Suppressor macrophage (primary cell): ENCODE results near the gene GP5.

Source experiments
- DNase-seq, 4 experiments: peaks; one replicate each; pipeline ENCODE4 v3.0.0-alpha.2; 2020 to 2022

GP5 gene

GRCh38 chr3:194375473-194376240 lies 23.4 kb downstream of the GP5 start:
- peak in 2 of 4 experiments; percentile 19 to 38 for DNase-seq

DNA sequence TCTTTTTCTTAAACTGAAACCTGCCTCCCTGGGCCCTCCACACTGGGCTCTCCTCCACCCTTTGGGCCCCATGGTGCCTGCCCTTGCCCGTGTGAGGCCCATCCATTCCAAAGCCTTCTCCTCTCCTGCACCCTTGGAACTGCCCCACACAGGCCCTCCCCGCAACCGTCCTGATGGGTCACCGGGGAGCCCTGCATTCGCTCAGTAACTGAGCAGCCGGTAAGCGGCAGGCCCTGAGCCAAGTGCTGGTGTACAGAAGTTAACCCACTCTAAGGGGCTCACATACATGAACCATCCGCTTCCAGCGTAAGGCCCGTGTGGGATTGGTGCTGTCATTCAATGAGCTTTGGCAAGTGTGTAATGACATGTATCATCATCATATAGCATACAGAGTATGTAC lies 24.1 kb downstream of the GP5 start:
- DNase-seq, result no peak

GRCh38 chr3:194373899-194374298 lies 25.2 kb downstream of the GP5 start:
- DNase-seq, result no peak

DNA sequence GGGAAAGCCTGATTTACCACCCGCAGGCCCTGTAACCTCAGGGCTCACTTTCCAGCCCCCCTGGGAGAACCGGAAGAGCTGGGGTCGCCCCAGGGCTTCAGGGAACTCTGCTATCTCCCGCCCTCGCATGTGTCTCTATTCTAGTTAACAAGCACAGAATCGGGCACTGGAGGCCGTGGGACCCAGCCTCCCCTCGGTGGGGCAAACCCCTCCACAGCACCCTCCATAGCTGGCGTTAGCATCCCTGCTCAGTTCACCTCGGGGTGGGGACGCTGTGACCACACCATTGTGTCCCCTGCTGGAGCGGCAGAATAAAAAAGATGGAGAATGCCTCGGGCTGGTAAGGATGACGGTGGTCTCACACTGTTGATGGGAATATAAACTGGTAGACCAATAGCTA lies 26.0 kb downstream of the GP5 start:
- DNase-seq, result no peak

GRCh38 chr3:194370753-194371152 lies 28.3 kb downstream of the GP5 start:
- DNase-seq, result no peak

DNA sequence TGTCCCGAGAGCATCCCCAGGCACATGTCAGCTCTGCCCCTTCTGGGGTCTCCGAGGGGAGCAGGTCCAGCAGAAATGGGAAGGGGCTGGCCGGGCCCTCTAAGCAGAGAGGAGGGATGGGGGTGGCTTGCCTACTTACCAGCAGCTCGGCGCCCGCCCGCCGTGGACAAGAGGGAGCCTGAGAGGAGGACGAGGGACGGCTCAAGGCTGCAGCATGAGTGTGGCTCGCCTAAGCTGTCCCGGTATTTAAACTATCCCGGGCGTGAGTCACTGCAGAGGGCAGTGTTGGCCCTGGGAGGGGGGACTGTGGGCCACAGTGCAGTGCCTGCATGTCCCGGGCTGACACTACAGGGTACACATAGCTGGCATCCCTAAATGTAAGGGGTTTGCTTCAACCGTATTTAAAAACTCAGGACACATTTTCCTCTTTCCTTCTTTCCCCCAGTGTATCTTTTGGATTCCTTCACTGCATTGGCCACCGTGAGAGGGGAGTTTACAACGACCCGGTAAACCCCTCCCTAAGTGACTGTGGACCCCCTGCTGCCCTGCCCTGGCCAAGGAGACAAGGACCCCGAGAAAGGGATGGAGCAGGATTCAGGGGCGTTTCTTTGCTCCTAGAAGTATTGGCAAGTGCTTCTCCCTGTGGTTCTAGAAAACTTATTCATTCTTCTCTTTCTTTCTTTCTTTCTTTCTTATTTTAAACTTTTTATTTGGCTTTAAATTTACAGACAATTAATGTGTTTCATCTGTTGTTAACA lies 29.4 kb downstream of the GP5 start, which contains the start of gene LRRC15:
Gene LRRC15 (minus strand): TSS at position 222 of the 758 bp plus-strand sequence. CDS start 8,700 bp downstream, outside the sequence.
- no peak for DNase-seq

DNA sequence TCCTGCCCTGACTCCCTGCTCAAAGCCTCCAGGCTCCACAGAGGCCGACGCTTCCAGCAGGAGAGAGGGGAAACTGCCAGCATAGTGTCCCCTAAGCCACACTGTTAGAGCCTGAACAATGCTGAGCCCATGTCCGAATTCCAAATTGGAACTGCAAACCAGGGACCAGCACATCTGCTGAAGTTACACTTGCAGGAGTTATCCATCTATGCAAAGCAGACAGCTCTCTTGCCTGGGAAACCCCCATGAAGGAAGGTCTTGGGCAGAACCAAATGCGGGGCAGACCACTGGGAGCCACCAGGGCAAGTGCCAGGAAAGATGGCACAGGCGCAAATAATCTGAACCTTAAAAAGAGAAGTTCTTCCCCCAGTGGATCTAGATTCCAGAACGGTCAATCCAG lies 30.1 kb downstream of the GP5 start:
- no peak for DNase-seq

- DNase-seq, result no peak
Observed at GRCh38 chr3:194367992-194368841, 30.8 kb downstream of the GP5 start.

DNA sequence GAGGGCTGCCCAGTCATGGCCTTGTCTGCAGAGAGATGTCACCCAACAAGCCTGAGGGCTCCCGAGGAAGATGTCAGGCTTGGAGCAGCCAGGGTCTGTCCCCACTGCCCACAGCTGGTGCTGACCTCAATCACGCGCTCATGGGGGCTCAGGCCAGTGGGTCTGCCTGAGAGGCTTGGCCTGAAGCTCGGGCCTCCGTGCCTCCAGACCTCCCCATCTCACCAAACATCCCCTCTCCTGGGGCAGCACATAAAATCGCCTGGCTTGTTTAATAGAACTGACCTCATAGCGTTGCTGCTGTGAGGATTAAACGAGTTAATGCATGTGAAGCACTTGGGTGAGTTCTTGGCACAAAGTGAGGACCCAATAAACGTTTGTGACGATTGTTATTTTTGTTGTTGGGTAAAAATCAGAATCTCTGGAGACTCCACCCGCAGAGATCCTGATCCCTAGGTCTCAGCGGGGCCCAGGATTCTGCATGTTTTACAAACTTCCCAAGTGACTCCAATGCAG lies 33.0 kb downstream of the GP5 start:
- no peak for DNase-seq

- no peak for DNase-seq
Observed at GRCh38 chr3:194365526-194365925, 33.5 kb downstream of the GP5 start.

DNA sequence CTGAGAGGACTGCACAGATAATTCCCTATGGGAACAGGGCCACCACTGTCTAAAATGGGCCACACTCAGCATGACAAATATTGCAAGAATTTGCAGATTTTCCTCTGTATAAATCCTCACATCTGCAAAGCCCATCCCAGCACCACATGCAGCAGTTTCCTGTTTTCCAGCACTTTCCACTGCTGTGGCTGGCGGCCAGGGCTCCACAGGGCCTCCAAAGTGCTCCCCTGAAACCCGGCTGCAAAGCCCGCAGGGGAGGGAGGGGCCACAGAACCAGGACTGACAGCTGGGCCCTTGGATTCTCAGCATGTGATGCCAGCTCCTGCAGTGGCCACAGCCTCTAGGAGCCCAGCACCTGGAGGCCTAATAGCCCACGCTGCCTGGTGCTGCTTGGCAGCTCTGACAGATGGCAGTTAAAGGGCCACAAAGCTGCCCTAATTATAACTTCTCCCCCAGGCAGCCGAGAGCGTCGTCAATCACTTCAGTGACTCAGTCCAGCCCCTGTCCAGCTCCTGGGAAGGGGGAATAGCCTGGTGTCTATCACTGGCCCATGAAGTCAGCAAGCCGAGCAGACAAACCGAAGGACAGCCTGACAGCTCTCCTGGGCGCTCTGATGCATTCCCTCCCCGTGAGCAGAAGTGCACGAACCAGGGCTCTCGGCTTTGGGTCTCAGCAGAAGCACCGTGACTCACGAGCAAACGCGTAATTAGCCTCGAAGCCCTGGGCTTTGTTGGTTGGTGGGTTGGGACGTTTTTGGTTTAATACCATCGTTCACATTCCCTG lies 34.2 kb downstream of the GP5 start:
- no peak for DNase-seq

- DNase-seq, result no peak
Observed at GRCh38 chr3:194364314-194364651, 34.8 kb downstream of the GP5 start.

DNA sequence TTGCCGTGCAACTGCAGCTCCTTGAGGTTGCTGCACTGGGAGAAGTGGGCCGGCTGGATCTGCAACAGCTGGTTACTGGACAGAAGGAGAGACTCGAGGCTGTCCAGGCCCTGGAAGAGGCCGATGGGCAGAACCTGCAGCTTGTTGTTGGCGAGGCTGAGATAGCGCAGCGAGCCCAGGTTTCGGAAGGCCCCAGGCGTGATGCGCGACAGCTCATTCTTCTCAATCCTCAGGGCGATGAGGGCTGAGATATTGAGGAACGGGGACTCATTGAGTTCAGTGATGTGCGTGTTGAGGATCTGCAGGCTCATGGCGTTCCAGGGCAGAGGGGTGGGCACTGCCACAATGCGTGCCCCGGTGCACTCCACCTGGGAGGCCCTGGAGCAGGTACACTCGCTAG lies 38.5 kb downstream of the GP5 start:
- DNase-seq, result no peak

GRCh38 chr3:194357681-194358080 lies 41.4 kb downstream of the GP5 start:
- DNase-seq, result no peak

DNA sequence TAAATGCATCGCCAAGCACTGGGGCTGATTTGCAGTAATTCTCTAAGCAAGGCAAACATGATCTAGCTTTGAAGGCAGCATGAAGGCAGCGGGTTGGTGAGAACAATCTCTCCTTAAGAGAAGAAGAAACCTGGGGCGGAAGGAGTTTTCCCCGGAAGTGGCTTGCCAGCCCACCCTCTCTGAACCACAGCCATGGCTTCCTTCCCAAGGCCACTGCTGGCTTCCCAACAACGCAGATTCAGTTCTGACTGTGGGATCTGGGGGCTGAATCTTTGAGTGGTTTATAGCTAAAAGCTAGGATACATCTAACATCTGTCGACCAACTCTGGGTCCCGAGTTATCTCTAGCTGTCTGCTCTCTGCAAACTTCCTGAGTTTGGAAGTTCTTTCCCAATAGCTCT lies 43.7 kb downstream of the GP5 start:
- DNase-seq, result no peak

GRCh38 chr3:194354315-194354714 lies 44.8 kb downstream of the GP5 start:
- DNase-seq, result no peak

GRCh38 chr3:194352667-194353246 lies 46.3 kb downstream of the GP5 start:
- no peak for DNase-seq

- DNase-seq, result no peak
Observed at GRCh38 chr3:194351952-194352536, 47.0 kb downstream of the GP5 start.

- no peak for DNase-seq
Observed at GRCh38 chr3:194351080-194351672, 47.9 kb downstream of the GP5 start, which contains the start of gene CPN2. TSS of gene CPN2 (minus strand) at chr3:194351328. CDS start at chr3:194342702, 8,626 bp downstream.

GRCh38 chr3:194350726-194351071 lies 48.4 kb downstream of the GP5 start:
- DNase-seq, result no peak

GRCh38 chr3:194348354-194348753 lies 50.7 kb downstream of the GP5 start:
- no peak for DNase-seq
